Caki2 (cell line): ENCODE measurements around the gene SYT1. TPM values are rescaled to one million over a fixed set of nuclear protein-coding genes. Genes with fewer than 3 reads are reported as not detected.
"Not testable (repeated sequence)": the region's sequence is repeated elsewhere in the genome, so short reads cannot be mapped to it uniquely, and the experiment has no call there.

ENCODE experiments used
- DNase-seq: peaks from one replicate; pipeline ENCODE4 v3.0.0-alpha.2; 2015; ENCODE audit warnings: low read depth
- in situ Hi-C: cut with HindIII; loops from 2 replicates; pipeline ENCODE4 v1.10.0; 2016; ENCODE audit warnings: low sequenced_read_pairs, low pct_unique_long_range_greater_than_20kb, mixed read lengths
- total RNA-seq: library from RNA; depleted of rRNA; stranded (reverse); fragments of >200 nt; shearing (Covaris generic); gene quantifications from 2 replicates; pipeline ENCODE4 v1.2.3, GENCODE V29; 2014; ENCODE audit warnings: low replicate concordance

Gene SYT1
- total RNA-seq, 1 experiment from 2014 or later, result 0.74 TPM

- peak; percentile 98 for DNase-seq
- in situ Hi-C loops, result loop anchor here (25.0 kb wide), 1 partner anchor 767 kb away; no protein-coding TSS in a partner anchor
These were observed 555.6 kb downstream of the SYT1 start for GRCh38 chr12:79420146-79420618.

- in situ Hi-C loops, result loop anchor here (25.0 kb wide), 1 partner anchor 766 kb away; no protein-coding TSS in a partner anchor
- DNase-seq, result no peak
These were observed 556.7 kb downstream of the SYT1 start for GRCh38 chr12:79421236-79421740.

GRCh38 chr12:79422060-79422812, 557.7 kb downstream of the SYT1 start:
- in situ Hi-C loops, result loop anchor here (25.0 kb wide), 1 partner anchor 765 kb away; no protein-coding TSS in a partner anchor
- DNase-seq, result peak; percentile 100

GRCh38 chr12:79423560-79423959, 559.0 kb downstream of the SYT1 start:
- DNase-seq, result no peak
- in situ Hi-C loops, result loop anchor here (25.0 kb wide), 1 partner anchor 764 kb away; no protein-coding TSS in a partner anchor

GRCh38 chr12:79424109-79424721, 559.6 kb downstream of the SYT1 start:
- DNase-seq, result peak; percentile 95
- in situ Hi-C loops, result loop anchor here (25.0 kb wide), 1 partner anchor 763 kb away; no protein-coding TSS in a partner anchor

GRCh38 chr12:79426121-79426520, 561.5 kb downstream of the SYT1 start:
- DNase-seq, result no peak
- in situ Hi-C loops, result no loop called here

- in situ Hi-C loops, DNase-seq: not testable (repeated sequence)
These were observed 562.2 kb downstream of the SYT1 start for GRCh38 chr12:79426744-79427143.

GRCh38 chr12:79433465-79434072, 569.0 kb downstream of the SYT1 start:
- no peak for DNase-seq
- in situ Hi-C loops, result no loop called here

GRCh38 chr12:79434561-79434960, 570.0 kb downstream of the SYT1 start:
- in situ Hi-C loops, result no loop called here
- DNase-seq, result no peak

- in situ Hi-C loops, result no loop called here
- no peak for DNase-seq
These were observed 571.2 kb downstream of the SYT1 start for GRCh38 chr12:79435742-79436141.

- in situ Hi-C loops, result no loop called here
- no peak for DNase-seq
These were observed 574.1 kb downstream of the SYT1 start for GRCh38 chr12:79438480-79439174.

GRCh38 chr12:79439175-79439825, 574.7 kb downstream of the SYT1 start:
- in situ Hi-C loops, result no loop called here
- peak; percentile 87 for DNase-seq

- peak; percentile 60 for DNase-seq
- in situ Hi-C loops, result no loop called here
These were observed 577.0 kb downstream of the SYT1 start for GRCh38 chr12:79441534-79441933.

- DNase-seq, result no peak
- in situ Hi-C loops, result no loop called here
These were observed 577.8 kb downstream of the SYT1 start for GRCh38 chr12:79442396-79442795.

- peak; percentile 59 for DNase-seq
- in situ Hi-C loops, result no loop called here
These were observed 579.5 kb downstream of the SYT1 start for GRCh38 chr12:79444089-79444488.

- in situ Hi-C loops, result no loop called here
- no peak for DNase-seq
These were observed 584.2 kb downstream of the SYT1 start for GRCh38 chr12:79448816-79449215.

GRCh38 chr12:79451365-79451764, 586.8 kb downstream of the SYT1 start:
- in situ Hi-C loops, result no loop called here
- DNase-seq, result no peak

- peak; percentile 96 for DNase-seq
- in situ Hi-C loops, result no loop called here
These were observed 587.4 kb downstream of the SYT1 start for GRCh38 chr12:79451978-79452377.
